ENCODE data around the gene OOSP1. TPM values are rescaled to one million over a fixed set of nuclear protein-coding genes. Genes with fewer than 3 reads are reported as not detected.

OOSP1 gene
- total and polyA plus RNA-seq, 2 experiments from 2014 or later: not detected

DNA sequence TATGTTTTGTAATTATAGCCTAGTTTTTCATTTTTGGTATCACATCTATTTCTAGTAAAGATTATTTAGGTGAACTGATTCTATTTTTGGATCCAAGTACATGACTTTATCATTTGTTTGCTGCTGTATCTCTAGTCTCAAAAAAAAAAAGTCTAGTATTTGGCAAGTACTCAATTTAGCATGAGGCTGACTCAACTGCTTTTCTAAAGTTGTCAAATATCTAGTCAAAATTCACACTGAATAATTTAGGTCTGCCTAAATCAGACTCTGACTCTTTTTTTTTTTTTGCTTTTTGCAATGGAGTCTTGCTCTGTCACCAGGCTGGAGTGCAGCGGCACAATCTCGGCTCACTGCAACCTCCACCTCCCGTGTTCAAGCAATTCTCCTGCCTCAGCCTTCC, 28.0 kb downstream of the OOSP1 start:
- DNase-seq: no peak
- H3K27me3 ChIP-seq (replicated peaks; ENCODE audit: insufficient read depth): no peaks in the 10 kb centered on the region
- no peak overlapping the region for H3K27ac ChIP-seq
- H3K4me2 ChIP-seq (ENCODE audit: unreplicated experiment): no peak overlapping the region
- H2AFZ ChIP-seq: no peak overlapping the region
- H4K20me1 ChIP-seq (ENCODE audit: insufficient read depth): no peaks in the 10 kb centered on the region
- no peaks in the 10 kb centered on the region for H3F3A ChIP-seq (ENCODE audit: insufficient read depth)
- H3K36me3 ChIP-seq (ENCODE audit: low read depth): no peaks in the 10 kb centered on the region
- H3K9me2 ChIP-seq (ENCODE audit: insufficient read depth): no peaks in the 10 kb centered on the region
- H3K79me2 ChIP-seq (ENCODE audit: insufficient read depth): no peaks in the 10 kb centered on the region
- no peak overlapping the region for H3K9ac ChIP-seq
- 28 to 35% methylated on average over 3 of the region's 3 CpGs for WGBS, 2 experiments (ENCODE audit: low coverage in 1 of 2, low lambda C conversion rate in 2 of 2, missing lambda C conversion rate in 2 of 2)
- no peaks in the 10 kb centered on the region for H3K9me3 ChIP-seq (ENCODE audit: low read depth)
- TF ChIP-seq EZH2 (IDR thresholded peaks at IDR 0.05; ENCODE audit: insufficient read depth, poor library complexity, severe bottlenecking) (no peak), EZH2phosphoT487 (IDR thresholded peaks at IDR 0.05; ENCODE audit: insufficient read depth, low read depth) (no peak)
- H3K4me1 ChIP-seq (ENCODE audit: insufficient read depth): no peaks in the 10 kb centered on the region
- H3K4me3 ChIP-seq: no peak overlapping the region
- in situ Hi-C loops (cut with MboI): no loop called here

- 11 to 17% methylated on average over 3 of the region's 3 CpGs for WGBS, 2 experiments (ENCODE audit: low coverage in 1 of 2, low lambda C conversion rate in 2 of 2, missing lambda C conversion rate in 2 of 2)
- no peaks in the 10 kb centered on the region for H3K79me2 ChIP-seq (ENCODE audit: insufficient read depth)
- no peak overlapping the region for H3K4me3 ChIP-seq
- H4K20me1 ChIP-seq (ENCODE audit: insufficient read depth): no peaks in the 10 kb centered on the region
- no peaks in the 10 kb centered on the region for H3K9me2 ChIP-seq (ENCODE audit: insufficient read depth)
- no peak for TF ChIP-seq EZH2 (IDR thresholded peaks at IDR 0.05; ENCODE audit: insufficient read depth, poor library complexity, severe bottlenecking)
- no peak for TF ChIP-seq EZH2phosphoT487 (IDR thresholded peaks at IDR 0.05; ENCODE audit: insufficient read depth, low read depth)
- no peak overlapping the region for H3K27ac ChIP-seq
- H3K9me3 ChIP-seq (ENCODE audit: low read depth): no peaks in the 10 kb centered on the region
- H3K27me3 ChIP-seq (replicated peaks; ENCODE audit: insufficient read depth): no peaks in the 10 kb centered on the region
- H3K9ac ChIP-seq: no peak overlapping the region
- no peaks in the 10 kb centered on the region for H3F3A ChIP-seq (ENCODE audit: insufficient read depth)
- no peaks in the 10 kb centered on the region for H3K4me1 ChIP-seq (ENCODE audit: insufficient read depth)
- in situ Hi-C loops (cut with MboI): no loop called here
- H3K4me2 ChIP-seq (ENCODE audit: unreplicated experiment): no peak overlapping the region
- no peak for DNase-seq
- no peaks in the 10 kb centered on the region for H3K36me3 ChIP-seq (ENCODE audit: low read depth)
- no peak overlapping the region for H2AFZ ChIP-seq
Measured at GRCh38 chr11:59967677-59968394, 29.6 kb downstream of the OOSP1 start.

- Histone ChIP-seq H3K36me3 (ENCODE audit: low read depth) (no peaks in the 10 kb centered on the region), H3K79me2 (ENCODE audit: insufficient read depth) (no peaks in the 10 kb centered on the region), H3K4me1 (ENCODE audit: insufficient read depth) (no peaks in the 10 kb centered on the region), H3K4me2 (ENCODE audit: unreplicated experiment) (no peak overlapping the region), H3F3A (ENCODE audit: insufficient read depth) (no peaks in the 10 kb centered on the region), H3K9ac (no peak overlapping the region), H3K9me3 (ENCODE audit: low read depth) (no peaks in the 10 kb centered on the region), H2AFZ (no peak overlapping the region), H3K27ac (no peak overlapping the region), H3K27me3 (replicated peaks; ENCODE audit: insufficient read depth) (no peaks in the 10 kb centered on the region), H3K4me3 (no peak overlapping the region), H4K20me1 (ENCODE audit: insufficient read depth) (no peaks in the 10 kb centered on the region), H3K9me2 (ENCODE audit: insufficient read depth) (no peaks in the 10 kb centered on the region)
- in situ Hi-C loops (cut with MboI): no loop called here
- DNase-seq: no peak
- no peak for TF ChIP-seq EZH2 (IDR thresholded peaks at IDR 0.05; ENCODE audit: insufficient read depth, poor library complexity, severe bottlenecking)
- no peak for TF ChIP-seq EZH2phosphoT487 (IDR thresholded peaks at IDR 0.05; ENCODE audit: insufficient read depth, low read depth)
- 3 to 5% methylated on average over 1 of the region's 1 CpG for WGBS, 2 experiments (ENCODE audit: low coverage in 1 of 2, low lambda C conversion rate in 2 of 2, missing lambda C conversion rate in 2 of 2)
Measured at GRCh38 chr11:59968395-59968783, 30.2 kb downstream of the OOSP1 start.

DNA sequence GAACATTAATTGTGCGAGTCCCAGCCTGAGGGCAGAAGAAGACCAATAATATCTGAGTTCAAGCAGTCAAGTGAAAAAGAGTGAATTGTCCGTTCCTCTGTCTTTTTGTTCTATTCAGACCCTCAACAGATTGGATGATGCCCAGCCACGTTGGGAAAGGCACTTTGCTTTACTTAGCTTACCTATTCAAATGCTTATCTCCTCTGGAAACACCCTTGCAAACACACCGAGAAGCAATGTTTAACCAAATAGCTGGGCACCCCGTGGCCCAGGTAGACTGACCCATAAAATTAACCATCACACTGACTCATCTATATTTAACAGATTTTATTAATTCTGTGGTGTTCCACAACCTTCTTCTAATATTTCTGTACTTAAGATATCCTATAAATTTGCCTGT, 34.9 kb downstream of the OOSP1 start:
- Histone ChIP-seq H4K20me1 (ENCODE audit: insufficient read depth) (no peaks in the 10 kb centered on the region), H3K27me3 (replicated peaks; ENCODE audit: insufficient read depth) (no peaks in the 10 kb centered on the region), H3K9me3 (ENCODE audit: low read depth) (no peaks in the 10 kb centered on the region), H3K9ac (no peak overlapping the region), H3K27ac (no peak overlapping the region), H3K36me3 (ENCODE audit: low read depth) (no peaks in the 10 kb centered on the region), H3K4me3 (no peak overlapping the region), H3K9me2 (ENCODE audit: insufficient read depth) (no peaks in the 10 kb centered on the region), H2AFZ (no peak overlapping the region), H3K4me2 (ENCODE audit: unreplicated experiment) (no peak overlapping the region), H3F3A (ENCODE audit: insufficient read depth) (no peaks in the 10 kb centered on the region), H3K4me1 (ENCODE audit: insufficient read depth) (no peaks in the 10 kb centered on the region), H3K79me2 (ENCODE audit: insufficient read depth) (no peaks in the 10 kb centered on the region)
- WGBS, 2 experiments (ENCODE audit: low coverage in 1 of 2, low lambda C conversion rate in 2 of 2, missing lambda C conversion rate in 2 of 2): 14 to 16% methylated on average over 5 of the region's 5 CpGs
- TF ChIP-seq EZH2 (IDR thresholded peaks at IDR 0.05; ENCODE audit: insufficient read depth, poor library complexity, severe bottlenecking): no peak
- TF ChIP-seq EZH2phosphoT487 (IDR thresholded peaks at IDR 0.05; ENCODE audit: insufficient read depth, low read depth): no peak
- no peak for DNase-seq
- in situ Hi-C loops (cut with MboI): no loop called here
